DMS53 treated with DMSO at 0.1 percent for 48 hours (cell line): ENCODE results near the gene GSG1L.

ENCODE experiments used
- DNase-seq: peaks from one replicate; lab custom pipeline; 2025; ENCODE audit not compliant: unreplicated experiment; lab: John Stamatoyannopoulos, UW

The GSG1L gene

GRCh38 chr16:27800817-27801216 is 262.7 kb downstream of the GSG1L start:
- DNase-seq = no peak

GRCh38 chr16:27799896-27800295 is 263.6 kb downstream of the GSG1L start:
- no peak for DNase-seq

GRCh38 chr16:27798241-27798640 is 265.3 kb downstream of the GSG1L start:
- no peak for DNase-seq

- no peak for DNase-seq
These were observed 267.4 kb downstream of the GSG1L start for GRCh38 chr16:27795992-27796614.

GRCh38 chr16:27793249-27793622 is 270.3 kb downstream of the GSG1L start:
- DNase-seq = no peak

GRCh38 chr16:27792486-27793248 is 270.8 kb downstream of the GSG1L start:
- no peak for DNase-seq

- no peak for DNase-seq
These were observed 272.2 kb downstream of the GSG1L start for GRCh38 chr16:27791404-27791719.

- no peak for DNase-seq
These were observed 272.7 kb downstream of the GSG1L start for GRCh38 chr16:27790546-27791403.

- no peak for DNase-seq
These were observed 273.8 kb downstream of the GSG1L start for GRCh38 chr16:27789595-27790241.

GRCh38 chr16:27789150-27789549 is 274.4 kb downstream of the GSG1L start:
- DNase-seq = no peak

- no peak for DNase-seq
These were observed 275.8 kb downstream of the GSG1L start for GRCh38 chr16:27787665-27788064.

GRCh38 chr16:27786923-27787625 is 276.4 kb downstream of the GSG1L start:
- DNase-seq = no peak

GRCh38 chr16:27786221-27786922 is 277.1 kb downstream of the GSG1L start:
- no peak for DNase-seq

GRCh38 chr16:27785307-27785678 is 278.2 kb downstream of the GSG1L start:
- DNase-seq = no peak

- no peak for DNase-seq
These were observed 278.9 kb downstream of the GSG1L start for GRCh38 chr16:27784351-27785306.

- no peak for DNase-seq
These were observed 281.3 kb downstream of the GSG1L start for GRCh38 chr16:27781981-27782880.

- no peak for DNase-seq
These were observed 282.4 kb downstream of the GSG1L start for GRCh38 chr16:27781195-27781524.

GRCh38 chr16:27780468-27781194 is 282.9 kb downstream of the GSG1L start:
- DNase-seq = no peak
